GM23248 (cell line): ENCODE measurements around the gene ROM1. TPM values are rescaled to one million over a fixed set of nuclear protein-coding genes. Genes with fewer than 3 reads are reported as not detected.

Experiments
- DNase-seq: peaks from one replicate; pipeline ENCODE4 v3.0.0-alpha.2; 2015
- H2AFZ ChIP-seq: fragments of 200-600 bp; sonication (generic); 2 replicates; pipeline ENCODE4 v1.6.1; 2016; ENCODE audit warnings: antibody characterized with exemption
- H3F3A ChIP-seq: fragments of 200-600 bp; sonication (generic); 2 replicates; pipeline ENCODE4 v1.6.1; 2016; ENCODE audit warnings: mild to moderate bottlenecking, antibody characterized with exemption, mixed run types; ENCODE audit not compliant: insufficient read depth
- H3K27ac ChIP-seq: fragments of 200-600 bp; sonication (generic); 2 replicates; pipeline ENCODE4 v1.5.1; 2016; ENCODE audit warnings: mild to moderate bottlenecking
- H3K27me3 ChIP-seq: fragments of 200-600 bp; sonication (generic); replicated peaks from 2 replicates; pipeline ENCODE4 v1.6.1; 2016; ENCODE audit warnings: mild to moderate bottlenecking; ENCODE audit not compliant: insufficient read depth
- H3K36me3 ChIP-seq: fragments of 200-600 bp; sonication (generic); 2 replicates; pipeline ENCODE4 v1.6.1; 2016; ENCODE audit warnings: low read depth, mild to moderate bottlenecking
- H3K4me1 ChIP-seq: fragments of 200-600 bp; sonication (generic); 2 replicates; pipeline ENCODE4 v1.6.1; 2016; ENCODE audit warnings: mild to moderate bottlenecking; ENCODE audit not compliant: insufficient read depth
- H3K4me2 ChIP-seq: fragments of 200-600 bp; sonication (generic); one replicate; pipeline ENCODE4 v1.6.1; 2016; ENCODE audit warnings: mild to moderate bottlenecking; ENCODE audit not compliant: unreplicated experiment
- H3K4me3 ChIP-seq: fragments of 200-600 bp; sonication (generic); 2 replicates; pipeline ENCODE4 v1.5.1; 2016; ENCODE audit warnings: mild to moderate bottlenecking
- H3K79me2 ChIP-seq: fragments of 200-600 bp; sonication (generic); 2 replicates; pipeline ENCODE4 v1.6.1; 2016; ENCODE audit warnings: mild to moderate bottlenecking; ENCODE audit not compliant: insufficient read depth
- H3K9ac ChIP-seq: fragments of 200-600 bp; sonication (generic); 2 replicates; pipeline ENCODE4 v1.6.1; 2016; ENCODE audit warnings: mild to moderate bottlenecking
- H3K9me2 ChIP-seq: fragments of 200-600 bp; sonication (generic); 2 replicates; pipeline ENCODE4 v1.6.1; 2016; ENCODE audit warnings: mixed run types, mild to moderate bottlenecking, moderate library complexity; ENCODE audit not compliant: insufficient read depth
- H3K9me3 ChIP-seq: fragments of 200-600 bp; sonication (generic); one replicate; pipeline ENCODE4 v1.6.1; 2017; ENCODE audit warnings: low read depth
- H4K20me1 ChIP-seq: fragments of 200-600 bp; sonication (generic); 2 replicates; pipeline ENCODE4 v1.6.0; 2016; ENCODE audit not compliant: insufficient read depth
- EZH2 ChIP-seq: fragments of 200-600 bp; sonication (generic); IDR thresholded peaks from 2 replicates; pipeline ENCODE4 v1.6.1; 2018; ENCODE audit warnings: antibody characterized with exemption, mild to moderate bottlenecking; ENCODE audit not compliant: insufficient read depth, poor library complexity, severe bottlenecking
- EZH2phosphoT487 ChIP-seq: fragments of 200-600 bp; sonication (generic); IDR thresholded peaks from 2 replicates; pipeline ENCODE4 v1.6.1; 2018; ENCODE audit warnings: antibody characterized with exemption, moderate library complexity, mild to moderate bottlenecking, low read depth; ENCODE audit not compliant: insufficient read depth
- WGBS, 2 experiments: methylation state at CpG; one replicate each; pipeline ENCODE4 v1.1.6; 2015 to 2017; ENCODE audit warnings: low lambda C conversion rate in 2 of 2, low coverage in 1 of 2; ENCODE audit errors: missing lambda C conversion rate in 2 of 2; 5-methylcytosine and 5-hydroxymethylcytosine counted together
- in situ Hi-C: fragments of 300-500 bp; cut with MboI; formaldehyde crosslinking; loops from 2 replicates; pipeline ENCODE4 v1.15.0; 2020
- microRNA-seq: library from miRNA; unstranded; fragments of <30 nt; microRNA quantifications from one replicate; pipeline ENCODE4, GENCODE V29; 2016; ENCODE audit warnings: borderline number of aligned reads
- polyA plus RNA-seq: library from polyadenylated mRNA; unstranded; fragments of >200 nt; fragmentation: Nextera tagmentation; extraction: Ambion mirVana; gene quantifications from 2 replicates; pipeline ENCODE4 v1.2.1, GENCODE V29; 2016
- small RNA-seq: library from RNA; depleted of rRNA; stranded (forward); fragments of <200 nt; gene quantifications from one replicate; pipeline ENCODE3, GENCODE V24; 2014; ENCODE audit warnings: low read depth, low replicate concordance
- total RNA-seq: library from RNA; depleted of rRNA; stranded (reverse); fragments of >200 nt; shearing (Covaris generic); gene quantifications from 2 replicates; pipeline ENCODE4 v1.2.3, GENCODE V29; 2014; rRNA removed

Gene ROM1
- total and polyA plus RNA-seq, 2 experiments from 2014 or later: 5.4 to 6.5 TPM

- Histone ChIP-seq H3K9ac (peak overlapping the region; percentile 91), H3K79me2 (peaks cover 43% of the 10 kb centered on the region), H3K4me1 (peaks cover 12% of the 10 kb centered on the region), H3F3A (peaks cover 3% of the 10 kb centered on the region; the same call in 1 of the 2 replicates), H3K4me2 (peak overlapping the region; percentile 96), H3K9me2 (no peaks in the 10 kb centered on the region), H4K20me1 (no peaks in the 10 kb centered on the region), H2AFZ (peak overlapping the region; percentile 100), H3K27ac (peak overlapping the region; percentile 86), H3K27me3 (no peaks in the 10 kb centered on the region), H3K9me3 (no peaks in the 10 kb centered on the region), H3K4me3 (peak overlapping the region; percentile 92), H3K36me3 (no peaks in the 10 kb centered on the region)
- in situ Hi-C loops: no loop called here
- 29 to 30% methylated on average over 16 of the region's 16 CpGs for WGBS, 2 experiments
- no peak for TF ChIP-seq EZH2
- TF ChIP-seq EZH2phosphoT487: no peak
- DNase-seq: peak; percentile 52
These were observed 39.3 kb downstream of the ROM1 start for GRCh38 chr11:62652161-62653006.

- no peak for DNase-seq
- peaks cover 11% of the 10 kb centered on the region for H3K4me1 ChIP-seq
- H3F3A ChIP-seq: no peaks in the 10 kb centered on the region
- in situ Hi-C loops: no loop called here
- H3K27ac ChIP-seq: no peak overlapping the region
- no peaks in the 10 kb centered on the region for H3K9me3 ChIP-seq
- no peak overlapping the region for H3K4me2 ChIP-seq
- peaks cover 38% of the 10 kb centered on the region for H3K79me2 ChIP-seq
- no peaks in the 10 kb centered on the region for H4K20me1 ChIP-seq
- H3K27me3 ChIP-seq: no peaks in the 10 kb centered on the region
- 97 to 99% methylated on average over 11 of the region's 11 CpGs for WGBS, 2 experiments
- TF ChIP-seq EZH2 (no peak), EZH2phosphoT487 (no peak)
- no peak overlapping the region for H3K9ac ChIP-seq
- H3K4me3 ChIP-seq: no peak overlapping the region
- H2AFZ ChIP-seq: 0 out of 2 replicates have a peak overlapping the region, but pooled peaks have one; percentile 27
- H3K36me3 ChIP-seq: no peaks in the 10 kb centered on the region
- no peaks in the 10 kb centered on the region for H3K9me2 ChIP-seq
These were observed 41.2 kb downstream of the ROM1 start for GRCh38 chr11:62654297-62654696.

- H3K36me3 ChIP-seq: no peaks in the 10 kb centered on the region
- no peaks in the 10 kb centered on the region for H4K20me1 ChIP-seq
- H3K4me1 ChIP-seq: peaks cover 5% of the 10 kb centered on the region
- no peaks in the 10 kb centered on the region for H3F3A ChIP-seq
- H3K9ac ChIP-seq: no peak overlapping the region
- H3K27me3 ChIP-seq: no peaks in the 10 kb centered on the region
- TF ChIP-seq EZH2phosphoT487: no peak
- TF ChIP-seq EZH2: no peak
- H3K27ac ChIP-seq: no peak overlapping the region
- no peak overlapping the region for H3K4me2 ChIP-seq
- peaks cover 12% of the 10 kb centered on the region for H3K79me2 ChIP-seq
- no peak overlapping the region for H3K4me3 ChIP-seq
- 46 to 61% methylated on average over 5 of the region's 5 CpGs for WGBS, 2 experiments
- no peaks in the 10 kb centered on the region for H3K9me3 ChIP-seq
- H2AFZ ChIP-seq: peak overlapping the region; percentile 5; the same call in 1 of the 2 replicates
- H3K9me2 ChIP-seq: no peaks in the 10 kb centered on the region
- in situ Hi-C loops: no loop called here
- DNase-seq: no peak
These were observed 43.9 kb downstream of the ROM1 start for GRCh38 chr11:62656796-62657429.

GRCh38 chr11:62664405-62665074 is 51.5 kb downstream of the ROM1 start:
- 3% methylated on average over 36 of the region's 36 CpGs for WGBS, 2 experiments
- Histone ChIP-seq H3K4me1 (peaks cover 12% of the 10 kb centered on the region), H3K4me2 (peak overlapping the region; percentile 88), H3K27ac (peak overlapping the region; percentile 72), H3F3A (peaks cover 20% of the 10 kb centered on the region), H3K36me3 (0 out of 2 replicates have a peak, but pooled peaks cover 5% of the 10 kb centered on the region), H3K9me2 (no peaks in the 10 kb centered on the region), H2AFZ (peak overlapping the region; percentile 84), H3K4me3 (peak overlapping the region; percentile 84), H4K20me1 (no peaks in the 10 kb centered on the region), H3K79me2 (peaks cover 47% of the 10 kb centered on the region), H3K27me3 (no peaks in the 10 kb centered on the region), H3K9ac (peak overlapping the region; percentile 87), H3K9me3 (no peaks in the 10 kb centered on the region)
- TF ChIP-seq EZH2phosphoT487: no peak
- no peak for TF ChIP-seq EZH2
- peak; percentile 71 for DNase-seq
- in situ Hi-C loops: no loop called here

Small RNAs within 50 kb of the gene (microRNA-seq; reads per million reads assigned to microRNA genes)
- gene MIR6747: not detected

Small RNAs within 50 kb of the gene (small RNA-seq; reads per million reads assigned to genes)
- gene AP001458.1 (not detected), gene MIR6747 (not detected)

Other genes with a start within 250 kb of the ROM1 start
- not detected in 2 replicates for gene SCGB1A1, start 194.2 kb upstream of the ROM1 start, total RNA-seq
- gene SCGB1A1, start 194.2 kb upstream of the ROM1 start, polyA plus RNA-seq: not detected in 2 replicates
- 548 and 557 TPM in 2 replicates for gene AHNAK, start 66.5 kb upstream of the ROM1 start, total RNA-seq
- 163 and 167 TPM in 2 replicates for gene AHNAK, start 66.5 kb upstream of the ROM1 start, polyA plus RNA-seq
- 1,322 and 1,677 TPM in 2 replicates for gene EEF1G, start 39.4 kb upstream of the ROM1 start, total RNA-seq
- 533 and 544 TPM in 2 replicates for gene EEF1G, start 39.4 kb upstream of the ROM1 start, polyA plus RNA-seq
- gene TUT1, start 21.7 kb upstream of the ROM1 start, total RNA-seq: 6.1 and 7.7 TPM in 2 replicates
- gene TUT1, start 21.7 kb upstream of the ROM1 start, polyA plus RNA-seq: 11.1 and 12.1 TPM in 2 replicates
- gene MTA2, start 11.4 kb upstream of the ROM1 start, total RNA-seq: 98.8 and 114 TPM in 2 replicates
- 26.3 and 28.9 TPM in 2 replicates for gene MTA2, start 11.4 kb upstream of the ROM1 start, polyA plus RNA-seq
- gene EML3, start 482 bp upstream of the ROM1 start, total RNA-seq: 43.4 and 47.2 TPM in 2 replicates
- 32.8 and 34.8 TPM in 2 replicates for gene EML3, start 482 bp upstream of the ROM1 start, polyA plus RNA-seq
- gene B3GAT3, start 8.7 kb downstream of the ROM1 start, total RNA-seq: 32.1 and 35.6 TPM in 2 replicates
- gene B3GAT3, start 8.7 kb downstream of the ROM1 start, polyA plus RNA-seq: 44.2 and 46.7 TPM in 2 replicates
- 307 and 312 TPM in 2 replicates for gene GANAB, start 33.4 kb downstream of the ROM1 start, total RNA-seq
- 224 and 225 TPM in 2 replicates for gene GANAB, start 33.4 kb downstream of the ROM1 start, polyA plus RNA-seq
- 26.4 and 30.4 TPM in 2 replicates for gene INTS5, start 40.0 kb downstream of the ROM1 start, total RNA-seq
- 17.1 and 18.9 TPM in 2 replicates for gene INTS5, start 40.0 kb downstream of the ROM1 start, polyA plus RNA-seq
- 16.6 and 24.2 TPM in 2 replicates for gene C11orf98, start 52.0 kb downstream of the ROM1 start, total RNA-seq
- gene C11orf98, start 52.0 kb downstream of the ROM1 start, polyA plus RNA-seq: 76.8 and 77.9 TPM in 2 replicates
- gene CSKMT, start 52.1 kb downstream of the ROM1 start, total RNA-seq: 5.4 and 6.1 TPM in 2 replicates
- gene CSKMT, start 52.1 kb downstream of the ROM1 start, polyA plus RNA-seq: 2.9 and 3.6 TPM in 2 replicates
- 2.3 and 5.9 TPM in 2 replicates for gene UQCC3, start 58.4 kb downstream of the ROM1 start, total RNA-seq
- 14.5 and 15.1 TPM in 2 replicates for gene UQCC3, start 58.4 kb downstream of the ROM1 start, polyA plus RNA-seq
- gene LBHD1, start 59.0 kb downstream of the ROM1 start, total RNA-seq: 5.8 and 12.6 TPM in 2 replicates
- gene LBHD1, start 59.0 kb downstream of the ROM1 start, polyA plus RNA-seq: 3.6 and 4.3 TPM in 2 replicates
- 131 and 135 TPM in 2 replicates for gene UBXN1, start 65.8 kb downstream of the ROM1 start, total RNA-seq
- gene UBXN1, start 65.8 kb downstream of the ROM1 start, polyA plus RNA-seq: 84.0 and 85.3 TPM in 2 replicates
- 6.9 and 12.3 TPM in 2 replicates for gene LRRN4CL, start 76.3 kb downstream of the ROM1 start, total RNA-seq
- gene LRRN4CL, start 76.3 kb downstream of the ROM1 start, polyA plus RNA-seq: 2.1 and 2.3 TPM in 2 replicates
- 51.0 and 63.5 TPM in 2 replicates for gene BSCL2, start 94.2 kb downstream of the ROM1 start, total RNA-seq
- 74.5 and 79.0 TPM in 2 replicates for gene BSCL2, start 94.2 kb downstream of the ROM1 start, polyA plus RNA-seq
- not detected in 2 replicates for gene GNG3, start 94.4 kb downstream of the ROM1 start, total RNA-seq
- gene GNG3, start 94.4 kb downstream of the ROM1 start, polyA plus RNA-seq: 0.29 TPM in 1 of 2 replicates, not detected in the other
- 2.9 and 5.0 TPM in 2 replicates for gene HNRNPUL2, start 114.2 kb downstream of the ROM1 start, total RNA-seq
- gene HNRNPUL2, start 114.2 kb downstream of the ROM1 start, polyA plus RNA-seq: 2.1 and 3.1 TPM in 2 replicates
- 28.9 and 54.6 TPM in 2 replicates for gene TTC9C, start 115.2 kb downstream of the ROM1 start, total RNA-seq
- gene TTC9C, start 115.2 kb downstream of the ROM1 start, polyA plus RNA-seq: 40.1 and 46.6 TPM in 2 replicates
- gene ZBTB3, start 140.9 kb downstream of the ROM1 start, total RNA-seq: 6.6 and 8.0 TPM in 2 replicates
- gene ZBTB3, start 140.9 kb downstream of the ROM1 start, polyA plus RNA-seq: 4.9 and 5.5 TPM in 2 replicates
- 61.2 and 73.3 TPM in 2 replicates for gene POLR2G, start 148.3 kb downstream of the ROM1 start, total RNA-seq
- gene POLR2G, start 148.3 kb downstream of the ROM1 start, polyA plus RNA-seq: 154 and 156 TPM in 2 replicates
- gene TAF6L, start 158.1 kb downstream of the ROM1 start, total RNA-seq: 11.6 and 22.5 TPM in 2 replicates
- 8.2 and 9.1 TPM in 2 replicates for gene TAF6L, start 158.1 kb downstream of the ROM1 start, polyA plus RNA-seq
- 73.3 and 151 TPM in 2 replicates for gene TMEM179B, start 174.1 kb downstream of the ROM1 start, total RNA-seq
- 140 and 150 TPM in 2 replicates for gene TMEM179B, start 174.1 kb downstream of the ROM1 start, polyA plus RNA-seq
- 32.0 and 33.4 TPM in 2 replicates for gene TMEM223, start 178.7 kb downstream of the ROM1 start, total RNA-seq
- gene TMEM223, start 178.7 kb downstream of the ROM1 start, polyA plus RNA-seq: 31.4 and 34.2 TPM in 2 replicates
- gene NXF1, start 192.2 kb downstream of the ROM1 start, total RNA-seq: 25.0 and 32.0 TPM in 2 replicates
- gene NXF1, start 192.2 kb downstream of the ROM1 start, polyA plus RNA-seq: 51.1 and 53.3 TPM in 2 replicates
- gene STX5, start 218.8 kb downstream of the ROM1 start, total RNA-seq: 43.9 and 45.7 TPM in 2 replicates
- gene STX5, start 218.8 kb downstream of the ROM1 start, polyA plus RNA-seq: 32.0 and 34.0 TPM in 2 replicates
- not detected in 2 replicates for gene TEX54, start 219.6 kb downstream of the ROM1 start, total RNA-seq
- 0.44 TPM in 1 of 2 replicates, not detected in the other for gene TEX54, start 219.6 kb downstream of the ROM1 start, polyA plus RNA-seq
- 41.4 and 50.4 TPM in 2 replicates for gene WDR74, start 226.3 kb downstream of the ROM1 start, total RNA-seq
- gene WDR74, start 226.3 kb downstream of the ROM1 start, polyA plus RNA-seq: 33.6 and 34.3 TPM in 2 replicates